Stimulated activated CD8-positive, alpha-beta memory T cell treated with anti-CD3 and anti-CD28 coated beads, Interleukin-15, amount 100 ng/mL, for 1 hour (primary cell): ENCODE measurements around the gene SELENOW.
"Not testable (repeated sequence)": the region's sequence is repeated elsewhere in the genome, so short reads cannot be mapped to it uniquely, and the experiment has no call there.

Experiments used
- DNase-seq: peaks from one replicate; pipeline ENCODE4 v3.0.0-alpha.2; 2020; ENCODE audit warnings: low read depth

SELENOW gene

DNA sequence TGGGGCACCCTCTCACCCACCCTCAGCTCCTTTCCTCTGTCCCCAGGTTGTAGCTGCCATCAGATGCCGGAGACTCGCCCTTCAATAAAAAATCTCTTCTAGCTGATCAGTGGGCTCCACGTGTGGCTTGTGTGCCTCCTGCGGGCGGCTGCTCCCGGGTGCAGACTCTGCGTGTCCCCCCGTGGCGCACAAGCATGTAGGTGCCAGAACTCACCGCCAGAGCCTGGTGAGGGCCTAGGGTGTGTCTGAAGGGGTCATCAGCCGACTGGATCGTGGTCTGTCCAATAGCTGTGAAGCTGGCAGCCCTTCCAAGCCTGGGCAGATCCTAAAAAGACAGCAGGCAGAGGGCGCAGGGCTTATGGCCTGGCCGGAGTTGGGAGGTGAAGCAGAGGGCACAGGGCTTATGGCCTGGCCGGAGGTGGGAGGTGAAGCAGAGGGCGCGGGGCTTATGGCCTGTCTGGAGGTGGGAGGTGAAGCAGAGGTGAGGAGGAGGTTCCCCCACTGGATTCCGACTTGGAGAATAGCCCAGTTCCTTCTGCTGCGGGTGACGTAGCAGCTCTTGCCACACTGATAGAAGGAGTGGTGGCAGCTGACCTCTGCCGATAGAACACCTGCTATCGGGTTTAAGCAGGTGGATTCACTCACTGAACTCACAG is 21.4 kb upstream of the SELENOW start:
- no peak for DNase-seq

GRCh38 chr19:47757617-47758442 is 20.7 kb upstream of the SELENOW start:
- DNase-seq: no peak

GRCh38 chr19:47758443-47758804 is 20.1 kb upstream of the SELENOW start:
- no peak for DNase-seq

DNA sequence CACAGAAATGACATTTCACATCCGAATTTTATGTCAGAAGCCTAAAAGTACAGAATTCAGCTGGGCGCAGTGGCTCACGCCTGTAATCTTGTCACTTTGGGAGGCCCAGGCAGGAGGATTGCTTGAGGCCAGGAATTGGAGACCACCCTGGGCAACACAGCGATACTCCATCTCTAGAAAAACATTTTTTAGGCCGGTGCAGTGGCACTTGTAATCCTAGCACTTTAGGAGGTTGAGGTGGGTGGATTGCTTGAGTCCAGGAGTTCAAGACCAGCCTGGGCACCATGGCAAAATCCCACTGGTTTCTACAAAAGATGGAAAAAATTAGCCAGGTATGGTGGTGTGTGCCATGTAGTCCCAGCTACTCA is 17.9 kb upstream of the SELENOW start:
- no peak for DNase-seq

DNA sequence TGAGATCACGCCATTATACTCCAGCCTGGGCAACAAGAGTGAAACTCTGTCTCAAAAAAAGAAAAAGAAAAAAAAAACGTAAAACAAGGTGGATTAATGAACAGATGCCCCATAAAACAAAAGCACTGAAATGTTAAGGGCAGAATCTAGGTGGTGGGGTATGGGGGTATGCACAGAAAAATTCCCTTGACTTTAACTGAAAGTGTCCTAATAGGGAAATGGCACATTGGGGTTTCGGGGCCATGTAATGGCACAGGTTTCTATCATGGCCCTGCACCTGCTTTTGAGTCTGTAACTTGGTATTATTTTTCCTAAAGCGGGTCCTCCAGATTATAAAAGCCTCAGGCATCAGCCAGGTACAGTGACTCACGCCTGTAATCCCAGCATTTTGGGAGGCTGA is 16.9 kb upstream of the SELENOW start:
- no peak for DNase-seq

DNA sequence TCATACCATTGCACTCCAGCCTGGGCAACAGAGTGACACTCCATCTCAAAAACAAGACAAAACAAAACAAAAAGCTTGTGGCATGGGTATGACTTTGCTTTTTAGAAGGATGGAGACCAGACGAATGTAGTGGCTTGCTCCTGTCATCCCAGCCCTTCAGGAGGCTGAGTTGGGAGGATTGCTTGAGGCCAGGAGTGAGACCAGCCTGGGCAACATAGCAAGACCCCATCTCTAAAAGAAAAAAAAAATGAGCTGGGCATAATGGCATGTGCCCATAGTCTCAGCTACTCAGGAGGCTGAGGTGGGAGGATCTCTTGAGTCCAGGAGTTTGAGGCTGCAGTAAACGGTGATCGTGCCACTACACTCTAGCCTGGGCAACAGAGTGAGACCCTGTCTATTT is 16.4 kb upstream of the SELENOW start:
- no peak for DNase-seq

- DNase-seq: no peak
These were observed 15.7 kb upstream of the SELENOW start for GRCh38 chr19:47762615-47763308.

DNA sequence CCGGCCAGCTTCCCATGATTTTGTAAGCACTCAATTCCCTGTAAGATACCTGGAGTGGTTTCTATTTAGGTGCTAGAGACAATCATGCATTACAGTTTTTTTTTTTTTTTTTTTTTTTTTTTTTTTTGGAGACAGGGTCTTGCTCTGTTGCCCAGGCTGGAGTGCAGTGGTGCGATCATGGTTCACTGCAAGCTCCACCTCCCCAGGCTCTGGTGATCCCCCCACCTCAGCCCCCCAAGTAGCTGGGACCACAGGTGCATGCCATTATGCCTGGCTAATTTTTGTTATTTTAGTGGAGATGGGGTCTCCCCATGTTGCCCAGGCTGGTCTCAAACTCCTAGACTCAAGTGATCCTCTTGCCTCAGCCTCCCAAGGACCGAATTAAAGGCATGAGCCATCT is 13.8 kb upstream of the SELENOW start:
- not testable (repeated sequence) for DNase-seq

GRCh38 chr19:47765523-47766358 is 12.8 kb upstream of the SELENOW start:
- DNase-seq: no peak

DNA sequence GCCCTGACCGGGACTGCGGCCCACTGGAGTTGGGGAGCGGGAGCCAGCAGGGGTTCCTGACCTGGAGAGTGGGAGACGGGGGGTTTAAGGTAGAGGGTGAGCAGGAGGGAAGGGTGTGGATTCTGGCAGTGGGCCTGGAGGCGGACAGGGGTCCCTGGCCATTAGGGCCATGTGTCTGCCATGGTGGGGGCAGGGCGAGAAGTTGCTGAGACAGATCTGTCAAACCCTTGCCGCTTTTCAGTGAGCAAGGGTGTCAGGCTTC is 12.2 kb upstream of the SELENOW start:
- DNase-seq: no peak

- DNase-seq: no peak
These were observed 11.8 kb upstream of the SELENOW start for GRCh38 chr19:47766670-47767069.

- no peak for DNase-seq
These were observed 11.2 kb upstream of the SELENOW start for GRCh38 chr19:47767349-47767748.

- DNase-seq: no peak
These were observed 9.9 kb upstream of the SELENOW start for GRCh38 chr19:47768604-47769003.

- no peak for DNase-seq
These were observed 9.0 kb upstream of the SELENOW start for GRCh38 chr19:47769534-47769933.

- not testable (repeated sequence) for DNase-seq
These were observed 7.2 kb upstream of the SELENOW start for GRCh38 chr19:47771291-47771690.

DNA sequence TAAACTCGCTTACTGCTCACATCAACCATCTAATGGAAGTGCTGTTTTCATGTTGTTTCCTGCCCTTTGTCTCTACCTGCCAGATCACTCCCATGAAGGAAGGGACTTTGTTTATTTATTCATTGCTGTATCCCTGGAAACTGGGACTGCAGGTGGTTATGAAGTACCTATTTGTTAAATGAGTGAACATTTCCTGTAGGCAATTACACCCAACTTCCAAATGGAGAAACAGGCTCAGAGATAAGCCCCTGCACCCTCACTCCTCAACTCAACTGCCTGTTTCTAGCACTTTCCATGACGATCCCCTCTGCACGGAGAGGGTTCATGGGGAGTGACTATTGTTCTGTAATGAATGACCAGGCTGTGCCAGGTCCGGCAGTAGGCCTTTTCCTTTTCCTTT is 1.9 kb upstream of the SELENOW start:
- DNase-seq: no peak

- DNase-seq: not testable (repeated sequence)
These were observed 1.1 kb upstream of the SELENOW start for GRCh38 chr19:47777245-47778048.

DNA sequence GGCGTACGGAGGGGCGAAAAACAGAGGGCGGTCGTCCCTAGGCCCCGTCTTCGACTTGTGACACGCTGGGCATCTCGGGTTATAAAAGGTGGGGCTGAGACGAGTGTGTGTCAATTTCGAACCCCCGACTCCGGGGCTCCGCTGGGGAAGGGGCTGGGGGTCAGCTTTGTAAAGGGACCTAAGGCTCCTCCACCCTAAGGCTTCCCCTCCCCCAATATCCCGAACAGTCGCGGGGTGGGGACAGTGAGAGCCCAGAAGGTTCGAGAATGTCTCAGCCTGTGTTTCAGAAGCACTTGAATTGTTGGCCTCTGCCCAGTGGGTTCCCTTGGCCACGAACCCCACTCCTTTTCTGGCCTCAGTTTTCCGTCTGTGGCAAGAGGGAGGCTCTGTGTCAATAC is 450 bp downstream of the SELENOW start:
- DNase-seq: no peak

GRCh38 chr19:47779524-47780214 is 1.2 kb downstream of the SELENOW start:
- DNase-seq: no peak

DNA sequence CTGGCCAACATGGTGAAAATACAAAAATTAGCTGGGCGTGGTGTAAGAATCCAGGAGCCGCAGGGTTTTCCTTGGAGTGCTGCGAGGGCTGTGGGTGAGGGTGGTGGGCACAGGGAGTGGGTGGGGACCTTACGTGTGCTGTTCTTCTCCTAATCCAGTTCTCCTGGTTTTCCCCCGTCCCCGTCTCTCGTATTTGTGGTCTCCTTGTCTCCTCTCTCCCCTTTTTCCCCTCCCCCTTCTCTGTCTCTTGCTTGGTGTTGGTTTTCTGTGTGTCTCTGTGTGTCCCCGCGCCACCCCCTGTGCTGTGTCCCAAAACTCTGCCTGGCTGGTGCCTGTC is 1.7 kb downstream of the SELENOW start:
- DNase-seq: no peak

GRCh38 chr19:47781590-47782262 is 3.2 kb downstream of the SELENOW start:
- DNase-seq: no peak
